Mesothelial cell of epicardium (in vitro differentiated cells): ENCODE results near the gene CFAP251. TPM values are rescaled to one million over a fixed set of nuclear protein-coding genes. Genes with fewer than 3 reads are reported as not detected.
"Not testable (repeated sequence)": the region's sequence is repeated elsewhere in the genome, so short reads cannot be mapped to it uniquely, and the experiment has no call there.

Source experiments
- DNase-seq, 2 experiments: peaks; one replicate each; pipeline ENCODE4 v3.0.0; 2021; ENCODE audit warnings: low spot score in 2 of 2; ENCODE audit not compliant: unreplicated experiment in 2 of 2
- H3K27ac Mint-ChIP-seq: 2 replicates; pipeline ENCODE4 v1.8.0; 2021; ENCODE audit warnings: mixed read lengths
- H3K27me3 Mint-ChIP-seq: 2 replicates; pipeline ENCODE4 v1.8.0; 2021; ENCODE audit warnings: low read depth, mixed read lengths
- H3K36me3 Mint-ChIP-seq: 2 replicates; pipeline ENCODE4 v1.8.0; 2021; ENCODE audit warnings: mixed read lengths
- H3K4me1 Mint-ChIP-seq: 2 replicates; pipeline ENCODE4 v1.8.0; 2021; ENCODE audit warnings: mixed read lengths
- H3K4me3 Mint-ChIP-seq: 2 replicates; pipeline ENCODE4 v1.8.0; 2021; ENCODE audit warnings: mild to moderate bottlenecking, moderate library complexity, mixed read lengths
- H3K9me3 Mint-ChIP-seq: 2 replicates; pipeline ENCODE4 v1.8.0; 2021; ENCODE audit warnings: mixed read lengths
- total RNA-seq: library from RNA; stranded (reverse); gene quantifications from 3 replicates; pipeline ENCODE4 v1.2.1, GENCODE V29; 2021
- TF ChIP-seq, protein P1 (sequence below): fragments of 200-600 bp; sonication (generic); IDR thresholded peaks from one replicate; pipeline ENCODE4 v1.5.0; 2021; ENCODE audit warnings: antibody characterized with exemption; ENCODE audit not compliant: unreplicated experiment

Gene CFAP251
- total RNA-seq, 1 donor from 2014 or later, result 6.9 TPM

DNA sequence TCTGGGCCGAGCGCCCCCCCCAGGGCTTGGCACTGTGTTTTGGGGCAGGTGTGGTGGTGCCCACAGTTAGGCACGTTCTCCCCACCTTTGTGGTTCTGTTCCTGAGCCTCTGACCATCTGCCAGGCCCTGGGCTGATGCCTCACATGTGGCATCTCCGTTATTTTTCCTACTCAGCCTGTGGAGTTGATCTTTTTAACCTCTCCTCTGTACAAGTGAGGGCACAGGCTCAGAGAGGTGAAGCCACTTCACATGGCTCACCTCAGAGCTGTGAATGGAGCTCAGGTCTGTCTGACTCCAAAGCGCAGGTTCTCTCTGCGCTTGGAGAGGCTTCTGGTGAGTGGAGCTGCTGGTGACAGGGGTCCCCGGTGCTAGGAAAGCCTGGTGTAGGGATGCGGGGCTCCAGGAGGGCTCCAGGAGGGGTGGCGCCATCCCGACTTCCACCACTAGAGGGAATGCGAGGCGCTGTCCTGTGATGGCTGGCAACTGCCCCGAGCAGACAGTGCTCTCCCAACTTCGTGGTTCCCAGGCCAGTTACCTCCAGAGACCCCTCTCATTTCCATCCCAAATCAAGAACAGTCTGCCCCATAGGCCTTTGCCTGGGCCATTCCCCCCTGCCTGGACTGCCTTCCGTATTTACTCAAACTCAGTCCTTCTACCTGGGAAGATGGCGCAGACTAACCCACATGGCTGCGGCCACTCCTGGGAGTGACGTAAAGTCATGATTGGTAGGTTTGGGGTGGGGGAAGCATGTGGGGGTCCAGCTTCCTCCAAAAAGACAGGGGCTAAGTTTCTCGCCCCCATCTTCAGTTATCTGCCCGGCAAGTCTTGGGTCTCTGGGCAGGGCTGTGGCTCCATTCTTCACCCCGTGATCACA lies 113.2 kb downstream of the CFAP251 start:
- peak in 1 of 2 experiments; percentile 66 for DNase-seq
- no peak overlapping the region for H3K4me3 Mint-ChIP-seq
- no peaks in the 10 kb centered on the region for H3K4me1 Mint-ChIP-seq
- H3K27me3 Mint-ChIP-seq, result no peaks in the 10 kb centered on the region
- H3K9me3 Mint-ChIP-seq, result no peaks in the 10 kb centered on the region
- peaks cover 12% of the 10 kb centered on the region for H3K36me3 Mint-ChIP-seq
- TF ChIP-seq, protein P1, sequence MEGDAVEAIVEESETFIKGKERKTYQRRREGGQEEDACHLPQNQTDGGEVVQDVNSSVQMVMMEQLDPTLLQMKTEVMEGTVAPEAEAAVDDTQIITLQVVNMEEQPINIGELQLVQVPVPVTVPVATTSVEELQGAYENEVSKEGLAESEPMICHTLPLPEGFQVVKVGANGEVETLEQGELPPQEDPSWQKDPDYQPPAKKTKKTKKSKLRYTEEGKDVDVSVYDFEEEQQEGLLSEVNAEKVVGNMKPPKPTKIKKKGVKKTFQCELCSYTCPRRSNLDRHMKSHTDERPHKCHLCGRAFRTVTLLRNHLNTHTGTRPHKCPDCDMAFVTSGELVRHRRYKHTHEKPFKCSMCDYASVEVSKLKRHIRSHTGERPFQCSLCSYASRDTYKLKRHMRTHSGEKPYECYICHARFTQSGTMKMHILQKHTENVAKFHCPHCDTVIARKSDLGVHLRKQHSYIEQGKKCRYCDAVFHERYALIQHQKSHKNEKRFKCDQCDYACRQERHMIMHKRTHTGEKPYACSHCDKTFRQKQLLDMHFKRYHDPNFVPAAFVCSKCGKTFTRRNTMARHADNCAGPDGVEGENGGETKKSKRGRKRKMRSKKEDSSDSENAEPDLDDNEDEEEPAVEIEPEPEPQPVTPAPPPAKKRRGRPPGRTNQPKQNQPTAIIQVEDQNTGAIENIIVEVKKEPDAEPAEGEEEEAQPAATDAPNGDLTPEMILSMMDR, result peak; percentile 80
- H3K27ac Mint-ChIP-seq, result no peak overlapping the region

DNA sequence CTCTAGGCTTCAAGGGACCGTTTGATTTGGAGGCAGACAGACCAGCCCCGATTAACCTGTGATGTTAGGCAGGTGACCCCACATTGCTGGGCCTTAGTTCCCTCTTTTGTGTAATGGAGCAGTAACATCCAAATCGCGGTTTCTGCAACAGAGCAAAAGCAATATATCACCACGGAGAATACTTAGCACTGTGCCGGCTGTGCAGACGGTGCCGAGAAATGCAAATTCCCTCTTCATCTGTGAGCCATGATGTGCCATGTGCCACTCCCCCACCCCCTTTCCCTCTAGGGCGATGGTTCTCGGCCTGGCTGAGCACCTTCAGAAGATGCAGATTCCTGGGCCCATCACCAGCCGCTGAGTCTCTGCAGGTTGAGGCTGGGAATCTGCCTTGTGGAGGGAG lies 114.2 kb downstream of the CFAP251 start:
- Mint-ChIP-seq H3K36me3 (peaks cover 16% of the 10 kb centered on the region), H3K27ac (no peak overlapping the region), H3K9me3 (no peaks in the 10 kb centered on the region), H3K4me1 (no peaks in the 10 kb centered on the region), H3K4me3 (no peak overlapping the region), H3K27me3 (no peaks in the 10 kb centered on the region)
- DNase-seq, result no peak
- TF ChIP-seq, protein P1, result no peak

DNA sequence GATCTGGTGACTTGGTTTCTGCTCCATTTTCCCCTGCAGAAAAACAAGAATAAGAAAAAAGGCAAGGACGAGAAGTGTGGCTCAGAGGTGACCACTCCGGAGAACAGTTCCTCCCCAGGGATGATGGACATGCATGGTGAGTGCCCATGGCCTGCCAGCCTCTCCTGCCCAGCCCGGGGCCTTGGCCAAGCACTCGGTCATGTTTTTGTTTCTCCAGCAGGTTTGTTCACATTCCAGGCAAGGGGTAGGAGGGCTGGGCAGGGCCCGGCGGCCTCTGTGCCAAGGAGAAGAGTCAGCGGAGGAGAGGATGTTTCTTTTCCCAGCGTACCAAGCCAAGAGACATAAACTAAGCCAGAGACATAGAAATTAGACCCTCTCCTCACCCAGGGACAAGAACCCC lies 116.9 kb downstream of the CFAP251 start:
- Mint-ChIP-seq H3K27me3 (no peaks in the 10 kb centered on the region), H3K9me3 (no peaks in the 10 kb centered on the region), H3K4me1 (no peaks in the 10 kb centered on the region), H3K4me3 (no peak overlapping the region), H3K27ac (peak overlapping the region; percentile 6), H3K36me3 (peaks cover 16% of the 10 kb centered on the region)
- TF ChIP-seq, protein P1, result no peak
- DNase-seq, result no peak

DNA sequence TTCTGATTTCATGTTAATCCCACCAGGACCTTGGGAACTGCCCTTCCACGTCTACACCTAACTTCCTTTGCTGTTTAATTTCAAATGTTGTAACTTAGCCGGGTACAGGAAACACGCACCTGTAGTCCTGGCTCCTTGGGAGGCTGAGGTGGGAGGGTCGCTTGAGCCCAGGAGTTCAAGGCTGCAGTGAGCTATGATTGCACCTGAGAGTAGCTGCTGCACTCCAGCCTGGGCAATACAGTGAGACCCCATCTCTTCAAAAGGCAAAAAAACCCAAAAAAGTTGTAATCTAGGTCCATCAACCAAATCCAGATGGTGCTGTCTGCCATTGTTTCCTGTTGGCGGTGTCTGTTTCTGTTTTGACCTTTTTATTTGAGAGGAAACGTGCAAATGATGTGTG lies 117.8 kb downstream of the CFAP251 start:
- TF ChIP-seq, protein P1, result no peak
- no peak for DNase-seq
- Mint-ChIP-seq H3K4me1 (no peaks in the 10 kb centered on the region), H3K27me3 (no peaks in the 10 kb centered on the region), H3K36me3 (peaks cover 23% of the 10 kb centered on the region), H3K4me3 (no peak overlapping the region), H3K27ac (no peak overlapping the region), H3K9me3 (no peaks in the 10 kb centered on the region)

DNA sequence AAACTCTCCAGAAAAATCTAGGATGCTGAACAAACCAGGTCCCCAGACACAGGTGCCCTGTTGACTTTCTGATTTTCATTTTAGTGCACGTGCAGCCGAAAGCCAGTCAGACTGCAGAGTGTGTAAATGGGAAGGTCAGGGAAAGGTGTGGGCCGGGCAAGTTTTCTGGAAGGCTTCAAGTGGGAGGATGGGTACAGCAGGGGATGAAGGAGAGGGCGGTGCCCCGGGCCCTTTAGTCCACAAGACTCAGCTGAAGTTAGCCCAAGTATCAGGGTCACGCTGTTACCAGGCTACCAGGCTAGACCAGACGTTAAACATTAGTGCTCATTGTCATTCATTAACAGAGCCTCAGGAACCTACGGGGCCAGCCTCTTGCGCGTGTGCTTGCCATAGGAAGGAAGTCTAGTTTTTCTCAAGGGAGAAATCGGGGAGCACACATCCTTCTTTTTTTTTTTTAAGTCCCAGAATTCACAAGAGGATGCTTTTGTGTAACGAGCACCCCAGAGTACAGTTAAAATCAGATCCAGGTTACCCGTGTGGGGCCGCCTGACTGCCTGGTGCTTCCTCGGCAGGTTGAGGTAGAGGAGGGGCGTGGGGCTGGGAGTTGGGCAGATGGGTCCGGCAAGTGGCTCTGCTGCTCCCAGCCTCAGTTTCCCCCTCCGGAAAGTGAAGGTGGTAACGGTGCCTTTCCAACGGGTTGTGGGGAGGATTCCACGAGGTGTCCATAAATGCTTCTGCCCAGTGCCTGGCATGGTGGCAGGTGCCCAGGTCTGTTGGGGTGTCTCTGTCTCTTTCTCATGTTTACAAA lies 122.4 kb downstream of the CFAP251 start:
- Mint-ChIP-seq H3K27ac (no peak overlapping the region), H3K4me1 (no peaks in the 10 kb centered on the region), H3K27me3 (no peaks in the 10 kb centered on the region), H3K36me3 (peaks cover 30% of the 10 kb centered on the region), H3K9me3 (no peaks in the 10 kb centered on the region), H3K4me3 (no peak overlapping the region)
- DNase-seq, result no peak
- TF ChIP-seq, protein P1, result no peak

DNA sequence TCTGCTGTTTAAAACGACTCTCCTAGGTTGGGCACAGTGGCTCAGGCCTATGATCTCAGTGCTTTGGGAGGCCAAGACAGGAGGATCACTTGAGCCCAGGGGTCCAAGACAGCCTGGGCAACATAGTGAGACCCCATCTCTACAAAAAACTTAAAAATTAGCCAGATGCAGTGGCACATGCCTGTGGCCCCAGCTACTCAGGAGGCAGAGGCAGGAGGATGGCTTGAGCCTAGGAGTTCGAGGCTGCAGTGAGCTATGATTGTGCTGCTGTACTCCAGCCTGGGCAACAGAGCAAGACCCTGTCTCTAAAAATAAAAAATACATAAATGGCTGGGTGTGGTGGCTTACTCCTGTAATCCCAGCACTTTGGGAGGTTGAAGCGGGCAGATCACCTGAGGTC lies 123.1 kb downstream of the CFAP251 start:
- H3K27ac Mint-ChIP-seq, H3K4me3 Mint-ChIP-seq, H3K9me3 Mint-ChIP-seq, H3K4me1 Mint-ChIP-seq, H3K27me3 Mint-ChIP-seq, DNase-seq: not testable (repeated sequence)
- peaks cover 30% of the 10 kb centered on the region for H3K36me3 Mint-ChIP-seq
